K562 (cell line): ENCODE results near the gene TBC1D5. TPM values are rescaled to one million over a fixed set of nuclear protein-coding genes. Genes with fewer than 3 reads are reported as not detected.
"Not testable (repeated sequence)": the region's sequence is repeated elsewhere in the genome, so short reads cannot be mapped to it uniquely, and the experiment has no call there.

Source experiments
- ATAC-seq: fragments of 200-7000 bp; cut with Tn5 transposase; 3 replicates; pipeline ENCODE4 v1.9.1; 2020; ENCODE audit warnings: moderate library complexity
- BruUV-seq: library from RNA; stranded (reverse); fragments of 400-500 nt; replicated peaks from 2 replicates; lab custom pipeline; 2021; lab: Mats Ljungman, UMichigan
- CTCF ChIA-PET: fragments of 300-600 bp; formaldehyde crosslinking; extraction: SDS; loops from one replicate; lab custom pipeline; 2021; ENCODE audit warnings: low intra/inter-chr PET ratio; lab: Yijun Ruan, JAX
- POLR2A ChIA-PET: fragments of 300-600, 350-650 bp; sonication (Branson Sonifier 250); formaldehyde crosslinking; extraction: SDS; loops from one replicate; lab custom pipeline; 2021; ENCODE audit warnings: antibody characterized with exemption, inconsistent platforms; lab: Yijun Ruan, JAX
- DNase-seq, 4 experiments: peaks; one replicate each; pipeline versions ENCODE4 v3.0.0 to v3.0.0-alpha.2; 2011 to 2018; ENCODE audit warnings: low spot score in 3 of 4, mixed read lengths in 3 of 4; ENCODE audit errors: extremely low read depth in 1 of 4
- FAIRE-seq: peaks from 2 replicates; lab custom pipeline; 2011; peaks lifted over from hg19 to GRCh38; lab: Jason Lieb, UNC
- H2AFZ ChIP-seq: 2 replicates; pipeline ENCODE4 v1.6.0; 2011; ENCODE audit warnings: low read depth, low read length, control low read depth, inconsistent platforms
- H3K27ac ChIP-seq: fragments of 200-600 bp; 3 replicates; pipeline ENCODE4 v1.8.0; 2011; ENCODE audit warnings: low read depth, mild to moderate bottlenecking, control low read depth, inconsistent platforms, low read length, moderate library complexity, mixed read lengths; ENCODE audit errors: extremely low read depth
- H3K27me3 ChIP-seq, 2 experiments: fragments of 300-600 bp in 1 of 2; 2 replicates in 1 of 2; 3 replicates in 1 of 2; pipeline versions ENCODE4 v1.6.0 to v1.8.0; 2011; ENCODE audit warnings: inconsistent platforms in 2 of 2, low read length in 2 of 2, mild to moderate bottlenecking in 1 of 2, mixed read lengths in 1 of 2, moderate library complexity in 1 of 2; ENCODE audit not compliant: control insufficient read depth in 2 of 2, insufficient read depth in 2 of 2
- H3K36me3 ChIP-seq: fragments of 300-600 bp; 3 replicates; pipeline ENCODE4 v1.8.0; 2011; ENCODE audit warnings: mild to moderate bottlenecking, low read length, inconsistent platforms; ENCODE audit not compliant: control insufficient read depth, insufficient read depth
- H3K4me1 ChIP-seq, 2 experiments: fragments of 200-600 bp in 1 of 2; replicated peaks in 1 of 2; 2 replicates in 1 of 2; 3 replicates in 1 of 2; pipeline versions ENCODE4 v1.5.1 to v1.8.0; 2011; ENCODE audit warnings: inconsistent platforms in 2 of 2, low read length in 2 of 2, mild to moderate bottlenecking in 1 of 2, mixed read lengths in 1 of 2, moderate library complexity in 1 of 2; ENCODE audit not compliant: control insufficient read depth in 2 of 2, insufficient read depth in 2 of 2
- H3K4me2 ChIP-seq: 2 replicates; pipeline ENCODE4 v1.6.1; 2011; ENCODE audit warnings: low read length, control low read depth, inconsistent platforms, mixed read lengths; ENCODE audit not compliant: insufficient read depth
- H3K4me3 ChIP-seq: fragments of 200-600 bp; sonication (generic), shearing (Covaris generic); 2 replicates; pipeline ENCODE4 v1.5.1; 2016; ENCODE audit warnings: control low read depth, inconsistent platforms
- H3K79me2 ChIP-seq: fragments of 200-600 bp; 3 replicates; pipeline ENCODE4 v1.8.0; 2011; ENCODE audit warnings: low read length, inconsistent platforms; ENCODE audit not compliant: control insufficient read depth, insufficient read depth
- H3K9ac ChIP-seq, 2 experiments: 2 replicates each; pipeline versions ENCODE4 v1.6.0 to v1.6.1; 2011; ENCODE audit warnings: low read depth in 2 of 2, low read length in 2 of 2, control low read depth in 1 of 2, inconsistent platforms in 1 of 2, mild to moderate bottlenecking in 1 of 2, mixed read lengths in 1 of 2; ENCODE audit not compliant: insufficient read depth in 1 of 2
- H3K9me1 ChIP-seq: one replicate; pipeline ENCODE4 v1.6.0; 2011; ENCODE audit warnings: inconsistent platforms, mild to moderate bottlenecking, low read length, moderate library complexity; ENCODE audit not compliant: control insufficient read depth, insufficient read depth
- H3K9me3 ChIP-seq: replicated peaks from 2 replicates; pipeline ENCODE4 v1.5.1; 2011; ENCODE audit warnings: low read depth, low read length, inconsistent platforms; ENCODE audit not compliant: control insufficient read depth, insufficient read depth
- H4K20me1 ChIP-seq: replicated peaks from 2 replicates; pipeline ENCODE4 v1.6.1; 2011; ENCODE audit warnings: low read length, inconsistent platforms, mixed read lengths; ENCODE audit not compliant: control insufficient read depth, insufficient read depth
- MEIS2 ChIP-seq: fragments of 450-650 bp; IDR thresholded peaks from 2 replicates; pipeline ENCODE4 v1.6.1; 2014; ENCODE audit warnings: mild to moderate bottlenecking; ENCODE audit not compliant: partially characterized antibody
- SOX6 ChIP-seq: fragments of 450-650 bp; IDR thresholded peaks from 2 replicates; pipeline ENCODE4 v1.6.1; 2014; ENCODE audit warnings: mild to moderate bottlenecking
- ZNF512 ChIP-seq: IDR thresholded peaks from 2 replicates; pipeline ENCODE4 v1.6.1; 2016; ENCODE audit warnings: missing genetic modification characterization, missing compliant biosample characterization
- WGBS: fragments of 100-300 bp; shearing (Covaris generic); methylation state at CpG from one replicate; pipeline ENCODE4 v1.1.6; 2016; ENCODE audit warnings: low coverage, mixed read lengths; ENCODE audit not compliant: insufficient coverage; ENCODE audit errors: missing lambda C conversion rate; 5-methylcytosine and 5-hydroxymethylcytosine counted together
- in situ Hi-C: fragments of 300-500 bp; cut with MboI; formaldehyde crosslinking; loops from 4 replicates; pipeline ENCODE4 v1.15.0; 2018; ENCODE audit warnings: inconsistent platforms, mixed read lengths
- intact Hi-C: fragments of 100-400 bp; cut with micrococcal nuclease; formaldehyde crosslinking; loops from 2 replicates; pipeline ENCODE4 v1.14.2; 2022
- polyA plus RNA-seq, 8 experiments: library from polyadenylated mRNA; depleted of rRNA in 4 of 8; stranded (reverse) in 5 of 8; unstranded in 3 of 8; fragments of >200 nt; fragmentation: Nextera tagmentation in 2 of 8; fragmentation: Illumina TruSeq in 1 of 8; extraction: Ambion mirVana in 2 of 8; extraction: Trizol in 1 of 8; gene quantifications; 2 replicates each; pipeline versions ENCODE4 v1.2.1 to v1.2.3, GENCODE V29; 2011 to 2014; ENCODE audit warnings: inconsistent platforms in 1 of 8, missing spikeins in 1 of 8
- total RNA-seq, 7 experiments: library from RNA; depleted of rRNA in 6 of 7; stranded (reverse); fragments of >200 nt in 6 of 7; fragmentation: Illumina TruSeq in 2 of 7; extraction: Trizol in 2 of 7; gene quantifications; 2 replicates each; pipeline versions ENCODE4 v1.2.1 to v1.2.3, GENCODE V29; 2011 to 2021; ENCODE audit warnings: low replicate concordance in 1 of 7
- TF ChIP-seq, protein P1 (sequence below), 2 experiments: IDR thresholded peaks in 1 of 2; conservative IDR thresholded peaks in 1 of 2; 2 replicates each; pipeline ENCODE4 v1.6.1; 2016; ENCODE audit warnings: low read depth in 2 of 2, mild to moderate bottlenecking in 1 of 2, missing compliant biosample characterization in 1 of 2, missing genetic modification characterization in 1 of 2, moderate library complexity in 1 of 2
- TF ChIP-seq, protein P2 (sequence below): fragments of 450-650 bp; IDR thresholded peaks from 2 replicates; pipeline ENCODE4 v1.6.1; 2016

TBC1D5 gene
- total and polyA plus RNA-seq, 9 of the 15 experiments (the other 6 are each of a cell fraction or from before 2014, with no cell fraction given): 2.9 to 38.1 (median 25.6) TPM

- H3K36me3 ChIP-seq, H3K9ac ChIP-seq, H3K27me3 ChIP-seq, H3K9me3 ChIP-seq, POLR2A ChIA-PET, BruUV-seq, DNase-seq, ATAC-seq, H3K9me1 ChIP-seq, H3K27ac ChIP-seq, H4K20me1 ChIP-seq, in situ Hi-C loops, H3K4me2 ChIP-seq, H3K79me2 ChIP-seq, H3K4me3 ChIP-seq, FAIRE-seq, intact Hi-C loops, CTCF ChIA-PET, H3K4me1 ChIP-seq: not testable (repeated sequence)
- 32% methylated on average over 2 of the region's 2 CpGs for WGBS
- TF ChIP-seq MEIS2: peak; percentile 81
- TF ChIP-seq SOX6: peak; percentile 14; the same call in 1 of the 2 replicates
- TF ChIP-seq, protein P1, sequence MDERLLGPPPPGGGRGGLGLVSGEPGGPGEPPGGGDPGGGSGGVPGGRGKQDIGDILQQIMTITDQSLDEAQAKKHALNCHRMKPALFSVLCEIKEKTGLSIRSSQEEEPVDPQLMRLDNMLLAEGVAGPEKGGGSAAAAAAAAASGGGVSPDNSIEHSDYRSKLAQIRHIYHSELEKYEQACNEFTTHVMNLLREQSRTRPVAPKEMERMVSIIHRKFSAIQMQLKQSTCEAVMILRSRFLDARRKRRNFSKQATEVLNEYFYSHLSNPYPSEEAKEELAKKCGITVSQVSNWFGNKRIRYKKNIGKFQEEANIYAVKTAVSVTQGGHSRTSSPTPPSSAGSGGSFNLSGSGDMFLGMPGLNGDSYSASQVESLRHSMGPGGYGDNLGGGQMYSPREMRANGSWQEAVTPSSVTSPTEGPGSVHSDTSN (CRISPR knock-in tag; IDR thresholded peaks at IDR 0.05; ENCODE audit: low read depth): not testable (repeated sequence)
- TF ChIP-seq, protein P1 (tag; conservative IDR thresholded peaks at IDR 0.05; ENCODE audit: low read depth): peak; percentile 73
- TF ChIP-seq, protein P2, sequence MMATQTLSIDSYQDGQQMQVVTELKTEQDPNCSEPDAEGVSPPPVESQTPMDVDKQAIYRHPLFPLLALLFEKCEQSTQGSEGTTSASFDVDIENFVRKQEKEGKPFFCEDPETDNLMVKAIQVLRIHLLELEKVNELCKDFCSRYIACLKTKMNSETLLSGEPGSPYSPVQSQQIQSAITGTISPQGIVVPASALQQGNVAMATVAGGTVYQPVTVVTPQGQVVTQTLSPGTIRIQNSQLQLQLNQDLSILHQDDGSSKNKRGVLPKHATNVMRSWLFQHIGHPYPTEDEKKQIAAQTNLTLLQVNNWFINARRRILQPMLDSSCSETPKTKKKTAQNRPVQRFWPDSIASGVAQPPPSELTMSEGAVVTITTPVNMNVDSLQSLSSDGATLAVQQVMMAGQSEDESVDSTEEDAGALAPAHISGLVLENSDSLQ: peak; percentile 59
- 0 out of 2 replicates have a peak, but pooled peaks have one; percentile 8 for TF ChIP-seq ZNF512 (tag)
- 0 out of 2 replicates have a peak overlapping the region, but pooled peaks have one; percentile 89 for H2AFZ ChIP-seq
Measured at GRCh38 chr3:17780369-17780768, 37.9 kb upstream of the TBC1D5 start.
